GM23338 (cell line): ENCODE data around the gene TARP.
"Not testable (repeated sequence)": the region's sequence is repeated elsewhere in the genome, so short reads cannot be mapped to it uniquely, and the experiment has no call there.

ENCODE experiments used
- CTCF ChIP-seq, 2 experiments: fragments of 200-600 bp in 1 of 2; sonication (generic) in 1 of 2; conservative IDR thresholded peaks; 2 replicates each; pipeline versions ENCODE4 v1.5.1 to v1.6.1; 2016 to 2017; ENCODE audit warnings: antibody characterized with exemption in 2 of 2, low read depth in 2 of 2, mild to moderate bottlenecking in 2 of 2, moderate library complexity in 1 of 2
- EZH2 ChIP-seq: fragments of 200-600 bp; sonication (generic); IDR thresholded peaks from one replicate; pipeline ENCODE4 v1.8.0; 2017; ENCODE audit warnings: antibody characterized with exemption, mild to moderate bottlenecking, low read depth; ENCODE audit not compliant: unreplicated experiment
- JUNB ChIP-seq: IDR thresholded peaks from one replicate; pipeline ENCODE4 v1.6.1; 2016; ENCODE audit warnings: antibody characterized with exemption; ENCODE audit not compliant: unreplicated experiment
- POLR2AphosphoS5 ChIP-seq: IDR thresholded peaks from 2 replicates; pipeline ENCODE4 v1.6.1; 2016; ENCODE audit warnings: antibody characterized with exemption, low read depth
- ZNF114 ChIP-seq: fragments of 250-450 bp; sonication (Bioruptor Pico); IDR thresholded peaks from 2 replicates; pipeline ENCODE4 v1.5.0; 2020; ENCODE audit warnings: mild to moderate bottlenecking, moderate library complexity

- TF ChIP-seq CTCF (conservative IDR thresholded peaks at IDR 0.05; ENCODE audit: low read depth in 2 of 2); JUNB; POLR2AphosphoS5; EZH2; ZNF114 (CRISPR knock-in tag): not testable (repeated sequence)
These were observed 7.5 kb downstream of the TARP start for GRCh38 chr7:38265958-38266357.
